Panc1 (cell line): ENCODE measurements around the gene PHTF2. TPM values are rescaled to one million over a fixed set of nuclear protein-coding genes. Genes with fewer than 3 reads are reported as not detected.

Experiments
- ATAC-seq: fragments of 200-7000 bp; cut with Tn5 transposase; 2 replicates; pipeline ENCODE4 v1.9.1; 2020; ENCODE audit warnings: mild to moderate bottlenecking, moderate library complexity
- BruUV-seq: library from RNA; stranded (reverse); fragments of 400-500 nt; replicated peaks from 2 replicates; lab custom pipeline; 2021; lab: Mats Ljungman, UMichigan
- CTCF ChIA-PET: fragments of 300-600 bp; sonication (Branson Sonifier 250); formaldehyde crosslinking; loops from one replicate; lab custom pipeline; 2022; ENCODE audit warnings: antibody characterized with exemption; lab: Charles Lee
- POLR2A ChIA-PET: fragments of 300-600 bp; sonication (Branson Sonifier 250); formaldehyde crosslinking; loops from one replicate; lab custom pipeline; 2022; ENCODE audit warnings: antibody characterized with exemption; lab: Charles Lee
- DNase-seq: peaks from one replicate; pipeline ENCODE4 v3.0.0-alpha.2; 2010; ENCODE audit warnings: low read depth, low spot score
- H3K27ac ChIP-seq: 2 replicates; pipeline ENCODE4 v1.5.1; 2011; ENCODE audit warnings: mild to moderate bottlenecking, low read length, inconsistent platforms
- H3K27me3 ChIP-seq: fragments of 200-500 bp; sonication (Bioruptor generic); 2 replicates; pipeline ENCODE4 v1.6.0; 2014; ENCODE audit warnings: low read length, inconsistent platforms; ENCODE audit not compliant: control insufficient read depth, insufficient read depth
- H3K36me3 ChIP-seq: fragments of 200-500 bp; sonication (Bioruptor generic); 2 replicates; pipeline ENCODE4 v1.5.1; 2014; ENCODE audit warnings: inconsistent platforms, mild to moderate bottlenecking, low read length, moderate library complexity; ENCODE audit not compliant: control insufficient read depth, insufficient read depth
- H3K4me1 ChIP-seq: 2 replicates; pipeline ENCODE4 v1.5.1; 2011; ENCODE audit warnings: inconsistent platforms, mild to moderate bottlenecking, low read length, moderate library complexity; ENCODE audit not compliant: control insufficient read depth, insufficient read depth
- H3K4me3 ChIP-seq, 2 experiments: 2 replicates each; pipeline ENCODE4 v1.5.1; 2011 to 2012; ENCODE audit warnings: low read depth in 2 of 2, low read length in 2 of 2, mild to moderate bottlenecking in 2 of 2, inconsistent platforms in 1 of 2, moderate library complexity in 1 of 2
- H3K9me3 ChIP-seq: fragments of 200-500 bp; sonication (Bioruptor generic); 2 replicates; pipeline ENCODE4 v1.5.1; 2014; ENCODE audit warnings: low read depth, mild to moderate bottlenecking, inconsistent platforms, low read length, moderate library complexity; ENCODE audit not compliant: control insufficient read depth, insufficient read depth
- CTCF ChIP-seq: fragments of 450-650 bp; IDR thresholded peaks from 2 replicates; pipeline ENCODE4 v1.5.1; 2017; ENCODE audit warnings: mild to moderate bottlenecking
- POLR2AphosphoS5 ChIP-seq: IDR thresholded peaks from 2 replicates; pipeline ENCODE4 v1.6.1; 2012; ENCODE audit warnings: mild to moderate bottlenecking, low read depth, low read length, moderate library complexity
- REST ChIP-seq, 2 experiments: IDR thresholded peaks; 2 replicates each; pipeline ENCODE4 v1.6.1; 2011 to 2012; ENCODE audit warnings: low read depth in 2 of 2, control low read depth in 1 of 2, low read length in 1 of 2, mild to moderate bottlenecking in 1 of 2, moderate library complexity in 1 of 2; ENCODE audit not compliant: insufficient read depth in 1 of 2
- SIN3A ChIP-seq: IDR thresholded peaks from 2 replicates; pipeline ENCODE4 v1.6.1; 2012; ENCODE audit warnings: low read depth, mild to moderate bottlenecking, low read length, moderate library complexity, borderline replicate concordance; ENCODE audit not compliant: insufficient read depth
- TCF7L2 ChIP-seq: IDR thresholded peaks from 2 replicates; pipeline ENCODE4 v1.6.1; 2011; ENCODE audit warnings: mild to moderate bottlenecking, low read depth, low read length, inconsistent platforms
- in situ Hi-C: cut with HindIII; loops from 2 replicates; pipeline ENCODE4 v1.10.0; 2016; ENCODE audit warnings: low sequenced_read_pairs, low pct_unique_long_range_greater_than_20kb
- intact Hi-C: fragments of 100-400 bp; cut with micrococcal nuclease; formaldehyde crosslinking; loops from one replicate; pipeline ENCODE4 v1.10.0; 2022; ENCODE audit not compliant: unreplicated experiment
- total RNA-seq: library from RNA; stranded (reverse); gene quantifications from one replicate; pipeline ENCODE4 v1.2.1, GENCODE V29; 2021; ENCODE audit not compliant: unreplicated experiment

The PHTF2 gene
- total RNA-seq, 1 experiment from 2014 or later, result 61.5 TPM

GRCh38 chr7:77897004-77897547, 98.5 kb downstream of the PHTF2 start:
- Histone ChIP-seq H3K4me1 (no peaks in the 10 kb centered on the region), H3K27ac (no peak overlapping the region), H3K9me3 (no peaks in the 10 kb centered on the region), H3K27me3 (no peaks in the 10 kb centered on the region), H3K36me3 (no peaks in the 10 kb centered on the region; the same call in 1 of the 2 replicates), H3K4me3 (no peak overlapping the region)
- intact Hi-C loops (no loop called here), in situ Hi-C loops (no loop called here)
- DNase-seq (no peak), ATAC-seq (no peak)
- BruUV-seq, result no TSS peak
- ChIA-PET POLR2A (interaction anchor here (0.5 kb wide), 1 partner anchor 1127 kb away, joined by 3 read pairs; no protein-coding TSS in a partner anchor), CTCF (no interaction called here)
- TF ChIP-seq REST (IDR thresholded peaks at IDR 0.05; ENCODE audit: insufficient read depth in 1 of 2, low read depth in 2 of 2, low read length in 1 of 2) (no peak), TCF7L2 (no peak), POLR2AphosphoS5 (no peak), CTCF (no peak), SIN3A (no peak)

GRCh38 chr7:77899516-77899915, 100.9 kb downstream of the PHTF2 start:
- no peaks in the 10 kb centered on the region; the same call in 1 of the 2 replicates for H3K36me3 ChIP-seq
- no peaks in the 10 kb centered on the region for H3K4me1 ChIP-seq
- ChIA-PET CTCF (no interaction called here), POLR2A (no interaction called here)
- in situ Hi-C loops (no loop called here), intact Hi-C loops (no loop called here)
- no peak overlapping the region for H3K27ac ChIP-seq
- no peaks in the 10 kb centered on the region for H3K9me3 ChIP-seq
- H3K4me3 ChIP-seq, result no peak overlapping the region
- no TSS peak for BruUV-seq
- no peaks in the 10 kb centered on the region for H3K27me3 ChIP-seq
- DNase-seq (no peak), ATAC-seq (no peak)
- TF ChIP-seq REST (IDR thresholded peaks at IDR 0.05; ENCODE audit: insufficient read depth in 1 of 2, low read depth in 2 of 2, low read length in 1 of 2), result no peak
- TF ChIP-seq TCF7L2, result no peak
- no peak for TF ChIP-seq SIN3A
- no peak for TF ChIP-seq POLR2AphosphoS5
- TF ChIP-seq CTCF, result no peak
